HG03565 (cell line): Measurements from ENCODE around the gene ZNF839.
"Not testable (repeated sequence)": the region's sequence is repeated elsewhere in the genome, so short reads cannot be mapped to it uniquely, and the experiment has no call there.

ENCODE experiments used
- ATAC-seq: cut with Tn5 transposase; IDR thresholded peaks from one replicate; pipeline ENCODE4 v1.9.1; 2021; ENCODE audit warnings: mild to moderate bottlenecking, moderate library complexity; ENCODE audit not compliant: unreplicated experiment

Gene ZNF839

DNA sequence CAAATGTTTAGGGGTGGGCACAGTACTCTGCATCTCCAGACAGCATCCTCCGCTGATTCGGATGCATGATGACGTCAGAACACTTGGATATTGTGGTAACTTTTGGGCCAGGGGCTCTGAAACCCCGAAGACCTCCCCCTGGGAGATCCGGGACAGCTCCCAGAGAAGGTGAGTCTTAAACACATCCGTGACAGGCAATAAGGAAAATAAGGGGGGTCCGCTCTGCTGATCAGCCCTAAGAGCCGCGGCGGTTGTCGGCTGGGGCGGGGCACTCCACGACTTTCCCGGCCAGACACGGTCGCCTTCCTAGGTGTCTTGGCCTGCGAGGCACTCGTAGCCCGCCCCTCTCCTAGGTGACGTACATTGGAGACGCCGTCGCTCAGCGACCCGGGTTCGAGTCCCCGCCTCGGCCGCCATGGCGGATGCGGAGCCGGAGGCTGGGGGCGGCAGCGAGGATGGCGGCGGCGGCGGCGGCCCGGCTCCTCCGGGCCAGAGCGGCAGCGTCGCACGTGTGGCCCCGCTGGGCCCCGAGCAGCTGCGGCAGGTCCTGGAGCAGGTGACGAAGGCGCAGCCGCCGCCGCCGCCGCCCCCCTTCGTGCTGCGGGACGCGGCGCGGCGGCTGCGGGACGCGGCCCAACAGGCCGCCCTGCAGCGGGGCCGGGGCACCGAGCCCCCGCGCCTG is at the start of gene ZNF839:
Gene ZNF839 (plus strand): TSS at position 396 of the 682 bp plus-strand sequence. CDS start 20 bp downstream, at position 416.
- ATAC-seq, result peak; percentile 54

DNA sequence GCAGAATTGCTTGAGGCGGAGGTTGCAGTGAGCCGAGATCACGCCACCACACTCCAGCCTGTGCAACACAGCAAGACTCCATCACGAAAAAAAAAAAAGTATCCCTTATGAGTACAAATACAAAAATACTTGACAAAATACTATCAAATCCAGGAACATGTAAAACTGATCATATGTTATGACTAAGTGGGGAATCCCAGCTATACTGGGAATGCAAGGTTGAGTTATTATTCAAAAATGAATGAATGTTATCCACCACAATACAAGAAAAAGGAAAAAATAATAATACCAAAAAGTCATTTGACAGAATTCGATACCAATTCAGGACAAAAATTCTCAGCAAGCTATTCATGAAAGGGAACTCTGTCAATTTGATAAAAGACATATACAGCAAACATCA is 47.2 kb upstream of the ZNF839 start:
- no peak for ATAC-seq

DNA sequence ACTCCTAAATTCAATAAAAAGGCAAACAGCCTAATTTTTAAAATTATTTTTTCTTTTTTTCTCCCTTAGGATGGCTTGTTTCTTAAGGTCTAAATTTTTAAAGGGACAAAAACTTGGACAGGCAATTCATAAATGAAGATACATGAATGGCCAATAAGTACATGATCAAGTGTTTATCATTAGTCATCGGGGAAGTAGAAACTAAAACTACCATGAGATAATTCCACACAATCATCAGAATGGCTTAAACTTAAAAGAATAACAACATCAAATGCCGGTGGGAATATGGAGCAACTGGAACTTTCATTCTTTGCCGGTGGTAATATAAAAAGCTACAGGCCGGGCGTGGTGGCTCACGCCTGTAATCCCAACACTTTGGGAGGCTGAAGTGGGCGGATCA is 43.7 kb upstream of the ZNF839 start:
- ATAC-seq, result no peak

DNA sequence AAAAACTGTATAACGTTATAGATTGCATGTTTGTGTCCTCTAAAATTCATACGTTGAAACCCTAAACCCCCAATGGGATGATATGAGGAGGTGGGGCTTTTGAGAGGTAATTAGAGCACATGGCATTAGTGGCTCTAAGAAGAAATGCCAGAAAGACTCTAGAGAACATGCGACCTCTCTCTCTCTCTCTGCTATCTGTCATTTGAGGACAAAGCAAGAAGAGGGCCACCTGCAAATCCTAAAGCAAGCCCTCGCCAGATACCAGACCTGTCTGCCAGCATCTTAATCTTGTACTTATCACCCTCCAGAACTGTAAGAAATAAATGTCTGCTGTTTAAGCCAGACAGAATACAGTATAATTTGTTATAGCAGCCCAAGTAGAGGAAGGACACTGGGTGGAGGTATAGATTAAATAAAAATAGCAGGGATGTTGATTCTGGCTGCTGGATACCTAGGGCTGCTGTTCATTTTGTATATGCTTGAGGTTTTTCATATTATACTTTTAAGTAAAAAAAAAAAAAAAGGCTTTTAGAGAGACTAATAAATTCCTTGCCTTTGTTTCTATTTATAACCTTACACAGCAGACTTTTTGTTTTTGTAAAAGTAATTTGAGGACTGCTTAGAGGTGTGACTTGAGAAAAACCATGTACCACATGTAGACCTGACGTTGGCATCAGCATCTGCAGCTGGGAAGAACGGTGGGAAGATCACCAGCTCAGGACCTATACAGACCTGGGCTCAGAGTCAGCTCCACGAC is 41.5 kb upstream of the ZNF839 start:
- no peak for ATAC-seq

DNA sequence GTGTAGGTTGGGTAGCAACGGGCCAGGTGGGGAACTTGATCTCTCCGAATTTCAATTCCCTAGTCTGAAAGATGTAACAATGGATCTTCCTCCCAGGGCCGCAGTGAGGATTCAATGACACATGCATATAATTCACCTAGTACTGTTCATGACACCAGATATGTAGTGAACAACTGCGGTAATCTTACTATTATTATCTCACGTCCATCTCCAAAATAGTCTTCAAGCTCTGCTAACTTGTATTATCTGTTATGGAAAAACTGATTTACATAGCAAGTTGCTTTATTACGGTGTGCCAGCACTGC is 41.0 kb upstream of the ZNF839 start:
- ATAC-seq, result no peak

DNA sequence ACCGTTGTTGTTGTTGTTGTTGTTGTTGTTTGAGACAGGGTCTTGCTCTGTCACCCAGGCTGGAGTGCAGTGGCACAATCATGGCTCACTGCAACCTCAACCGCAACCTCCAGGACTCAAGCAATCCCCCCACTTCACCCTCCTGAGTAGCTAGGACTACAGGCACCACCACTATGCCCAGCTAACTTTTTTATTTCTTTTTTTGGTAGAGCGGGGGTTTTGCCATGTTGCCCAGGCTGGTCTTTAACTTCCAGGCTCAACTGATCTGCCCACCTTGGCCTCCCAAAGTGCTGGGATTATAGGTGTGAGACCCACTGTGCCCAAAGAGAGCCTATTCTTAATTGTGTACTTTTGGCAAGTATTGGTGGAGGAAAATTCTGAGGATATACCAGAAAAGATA is 40.3 kb upstream of the ZNF839 start:
- ATAC-seq, result no peak

DNA sequence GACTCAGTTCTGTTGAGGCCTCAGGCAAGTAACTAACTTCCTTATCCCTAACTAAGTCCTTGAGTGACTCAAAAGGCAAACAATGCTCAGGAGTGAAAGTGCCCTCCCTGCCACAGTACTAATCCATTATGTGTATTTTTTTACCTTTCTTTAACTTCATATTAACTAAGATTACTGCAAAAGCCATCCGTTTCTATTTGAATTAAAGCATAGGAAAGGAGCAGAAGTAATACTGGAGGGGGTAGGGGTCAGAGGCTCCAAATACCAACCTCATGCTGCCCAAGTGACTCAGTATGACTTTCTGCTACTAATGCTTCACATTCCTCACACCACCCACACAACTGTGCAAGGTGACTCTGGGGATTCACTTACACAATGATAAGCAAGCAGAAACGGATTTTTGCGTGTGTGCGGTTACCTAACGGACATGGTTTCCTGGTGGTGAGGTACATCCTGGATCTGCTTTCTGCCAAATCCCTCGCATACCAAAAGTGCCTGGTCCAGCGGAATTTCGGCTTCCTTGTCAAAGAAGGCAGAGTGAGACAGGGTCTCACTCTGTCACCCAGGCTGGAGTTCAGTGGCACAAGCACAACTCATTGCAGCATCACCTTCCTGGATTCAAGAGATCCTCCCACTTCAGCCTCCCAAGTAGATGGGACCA is 39.7 kb upstream of the ZNF839 start:
- no peak for ATAC-seq

DNA sequence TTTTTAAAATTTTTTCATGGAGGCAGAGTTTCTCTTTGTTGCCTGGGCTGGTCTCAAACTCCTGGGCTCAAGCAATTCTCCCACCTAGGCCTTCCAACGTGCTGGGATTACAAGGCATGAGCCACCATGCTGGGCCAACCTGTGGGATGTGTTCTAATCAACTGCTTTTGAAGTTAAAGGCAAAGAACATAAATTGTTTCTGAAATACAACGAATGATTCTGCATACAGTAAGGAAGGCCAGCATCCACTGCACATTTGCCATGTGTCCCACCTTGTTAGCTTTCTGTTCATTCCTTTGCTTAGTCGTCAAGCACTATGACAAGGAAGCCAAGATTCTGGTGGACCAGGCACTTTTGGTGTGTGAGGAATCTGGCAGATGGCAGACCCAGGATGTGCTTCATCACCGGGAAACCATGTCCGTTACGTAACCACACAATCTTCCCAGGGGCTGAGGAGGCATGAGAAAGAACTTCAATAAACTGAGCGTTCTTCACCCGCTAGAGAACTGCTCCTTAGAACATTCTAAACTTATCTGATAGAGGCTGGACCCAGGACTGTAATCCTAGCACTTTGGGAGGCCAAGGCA is 39.1 kb upstream of the ZNF839 start:
- no peak for ATAC-seq

DNA sequence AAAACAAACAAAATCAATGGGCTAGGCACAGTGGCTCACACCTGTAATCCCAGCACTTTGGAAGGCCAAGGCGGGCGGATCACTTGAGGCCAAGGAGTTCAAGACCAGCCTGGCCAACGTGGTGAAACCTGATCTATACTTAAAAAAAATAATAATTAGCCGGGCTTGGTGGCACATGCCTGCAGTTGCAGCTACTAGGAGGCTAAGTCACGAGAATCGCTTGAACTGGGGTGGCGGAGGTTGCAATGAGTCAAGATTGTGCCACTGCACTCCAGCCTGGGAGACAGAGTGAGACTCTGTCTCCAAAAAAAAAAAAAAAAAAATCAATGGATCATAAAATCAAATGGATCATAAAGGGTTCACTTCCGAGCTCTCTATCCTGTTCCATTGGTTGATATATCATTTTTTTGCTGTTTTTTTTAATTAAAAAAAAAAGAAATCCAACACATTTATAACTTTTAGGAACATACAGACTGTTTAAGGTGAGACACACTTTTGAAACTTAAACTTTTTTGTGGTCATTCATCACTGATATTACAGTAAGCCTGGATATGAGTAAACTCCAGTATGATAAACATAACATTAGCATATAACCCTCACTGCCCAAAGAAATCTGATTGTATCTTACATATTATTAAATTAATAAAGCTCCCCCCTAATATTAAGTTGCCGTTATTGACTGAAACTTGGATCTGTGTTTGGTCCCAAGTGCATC is 36.6 kb upstream of the ZNF839 start:
- ATAC-seq, result no peak

DNA sequence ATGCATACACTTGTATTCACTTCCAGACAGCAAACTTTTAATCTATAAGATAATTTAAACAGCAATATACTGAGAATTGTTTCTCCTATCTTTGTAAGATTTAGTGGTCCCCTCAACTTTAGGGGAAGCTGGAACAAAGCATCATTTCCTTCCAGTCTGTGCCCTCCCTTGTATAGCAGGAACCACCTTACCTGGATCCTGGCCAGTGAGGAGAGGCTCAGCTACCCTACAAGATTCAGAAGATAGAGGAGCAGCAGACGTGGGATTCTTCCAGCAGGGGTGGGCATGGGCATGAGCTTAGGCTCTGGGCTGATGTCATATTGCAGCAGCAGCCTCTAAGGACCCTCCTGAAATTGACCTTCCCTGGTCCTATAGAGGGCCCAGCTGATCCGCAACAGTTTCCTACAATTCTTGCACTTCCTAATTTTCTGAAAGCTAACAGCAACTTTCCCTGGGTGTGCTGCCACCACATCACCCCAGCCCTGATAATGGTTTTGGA is 35.9 kb upstream of the ZNF839 start:
- ATAC-seq, result no peak

DNA sequence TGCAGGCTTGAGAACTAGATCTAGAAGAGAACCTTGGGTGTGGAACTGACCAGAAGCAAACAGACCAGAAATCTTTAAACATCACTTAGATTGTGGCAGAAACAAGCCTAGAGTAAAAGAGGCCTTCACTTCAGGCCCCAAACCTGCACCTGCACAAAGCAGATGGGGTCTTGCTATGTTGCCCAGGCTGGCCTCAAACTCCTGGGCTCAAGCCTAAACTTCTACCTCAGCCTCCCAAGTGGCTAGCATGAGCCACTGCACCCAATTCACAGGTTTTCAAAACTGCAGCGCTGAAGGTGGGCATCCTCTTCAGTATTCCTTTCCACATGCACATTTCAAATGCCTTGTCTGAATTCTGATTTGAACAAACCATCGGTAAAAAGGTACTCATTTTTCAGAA is 34.4 kb upstream of the ZNF839 start:
- no peak for ATAC-seq

DNA sequence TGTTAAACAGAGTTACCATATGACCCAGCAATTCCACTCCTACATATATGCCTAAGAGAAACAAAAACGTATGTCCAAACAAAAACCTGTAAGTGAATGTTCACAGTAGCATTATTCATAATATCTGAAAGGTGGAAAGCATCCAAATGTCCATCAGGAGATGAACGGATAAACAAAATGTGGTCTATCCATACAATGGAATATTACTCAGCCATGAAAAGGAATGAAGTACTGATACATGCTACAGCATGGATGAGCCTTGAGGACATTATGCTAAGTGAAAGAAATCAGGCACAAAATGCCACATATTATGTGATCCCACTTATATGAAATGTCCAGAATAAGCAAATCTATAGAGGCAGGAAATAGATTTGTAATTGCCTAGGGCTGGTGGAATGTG is 31.4 kb upstream of the ZNF839 start:
- no peak for ATAC-seq

DNA sequence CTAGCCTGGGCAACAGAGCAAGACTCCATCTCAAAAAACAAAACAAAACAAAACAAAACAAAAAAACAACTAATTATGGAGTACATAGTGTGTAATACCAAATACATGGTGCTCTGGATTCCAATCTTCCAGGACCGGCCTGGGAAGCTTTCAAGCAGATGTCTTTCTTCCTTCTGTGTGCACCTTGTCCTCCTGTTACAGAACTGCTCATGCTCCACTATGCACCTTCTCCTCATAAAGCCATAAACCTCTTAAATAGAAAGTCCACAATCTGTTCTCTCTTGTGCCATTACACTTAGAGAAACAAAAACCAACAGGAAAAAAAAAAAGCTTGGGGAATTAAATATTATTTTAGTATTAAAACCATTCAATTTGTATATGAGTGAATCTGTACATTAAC is 27.1 kb upstream of the ZNF839 start:
- no peak for ATAC-seq

DNA sequence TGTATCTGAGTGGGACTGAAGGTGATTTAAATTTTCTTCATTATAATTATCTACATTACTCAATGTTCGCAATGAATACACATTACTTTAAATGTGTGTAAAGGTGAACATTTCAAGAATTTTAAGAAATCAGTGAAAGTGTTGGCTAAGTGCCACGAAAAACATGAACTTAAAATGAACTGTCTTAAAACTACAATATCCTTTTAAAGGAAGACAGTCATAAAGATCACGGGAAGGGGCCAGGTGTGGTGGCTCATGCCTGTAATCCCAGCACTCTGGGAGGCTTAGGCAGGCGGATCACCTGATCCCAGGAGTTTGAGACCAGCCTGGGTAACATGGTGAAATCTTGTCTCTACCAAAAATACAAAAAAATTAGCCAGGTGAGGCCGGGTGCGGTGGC is 25.8 kb upstream of the ZNF839 start:
- ATAC-seq, result no peak

DNA sequence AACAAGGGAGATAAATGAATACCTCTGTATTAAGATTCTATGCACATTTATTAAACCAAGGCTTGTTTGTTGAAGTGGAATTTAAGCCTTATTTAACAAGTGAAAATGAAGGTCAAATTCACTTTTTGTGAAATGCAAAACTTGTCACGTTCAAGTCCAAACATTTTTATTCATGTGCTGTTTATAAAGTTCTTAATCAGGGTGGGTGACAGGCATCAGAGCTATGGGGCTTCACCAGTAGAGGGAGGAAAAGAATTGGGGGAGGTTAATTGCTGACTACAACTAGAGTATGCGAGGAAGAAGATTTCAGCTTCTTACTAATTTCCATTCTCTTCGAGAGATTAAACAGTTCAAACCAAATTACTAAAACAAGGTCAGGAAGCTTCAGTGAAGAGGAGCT is 24.3 kb upstream of the ZNF839 start:
- ATAC-seq, result no peak

DNA sequence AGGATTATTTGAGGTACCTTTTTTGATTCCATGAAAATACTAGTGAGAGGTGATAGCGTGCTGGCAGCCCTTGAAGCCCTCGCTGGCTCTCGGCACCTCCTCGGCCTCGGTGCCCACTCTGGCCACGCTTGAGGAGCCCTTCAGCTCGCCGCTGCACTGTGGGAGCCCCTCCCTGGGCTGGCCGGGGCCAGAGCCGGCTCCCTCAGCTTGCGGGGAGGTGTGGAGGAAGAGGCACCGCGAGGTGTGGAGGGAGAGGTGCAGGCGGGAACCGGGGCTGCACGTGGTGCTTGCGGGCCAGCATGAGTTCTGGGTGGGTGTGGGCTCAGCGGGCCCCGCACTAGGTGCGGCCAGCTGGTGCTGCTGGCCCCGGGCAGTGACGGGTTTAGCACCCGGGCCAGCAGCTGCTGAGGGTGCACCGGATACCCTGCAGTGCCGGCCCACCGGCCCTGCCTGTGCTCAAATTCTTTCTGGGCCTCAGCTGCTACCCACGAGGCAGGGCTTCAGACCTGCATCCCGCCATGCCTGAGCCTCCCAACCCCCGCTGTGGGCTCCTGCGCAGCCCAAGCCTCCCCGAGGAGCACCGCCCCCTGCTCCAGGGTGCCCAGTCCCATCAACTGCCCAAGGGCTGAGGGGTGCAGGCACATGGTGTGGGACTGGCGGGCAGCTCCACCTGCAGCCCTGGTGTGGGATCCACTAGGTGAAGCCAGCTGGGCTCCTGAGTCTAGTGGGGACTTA is 21.9 kb upstream of the ZNF839 start:
- ATAC-seq, result no peak

DNA sequence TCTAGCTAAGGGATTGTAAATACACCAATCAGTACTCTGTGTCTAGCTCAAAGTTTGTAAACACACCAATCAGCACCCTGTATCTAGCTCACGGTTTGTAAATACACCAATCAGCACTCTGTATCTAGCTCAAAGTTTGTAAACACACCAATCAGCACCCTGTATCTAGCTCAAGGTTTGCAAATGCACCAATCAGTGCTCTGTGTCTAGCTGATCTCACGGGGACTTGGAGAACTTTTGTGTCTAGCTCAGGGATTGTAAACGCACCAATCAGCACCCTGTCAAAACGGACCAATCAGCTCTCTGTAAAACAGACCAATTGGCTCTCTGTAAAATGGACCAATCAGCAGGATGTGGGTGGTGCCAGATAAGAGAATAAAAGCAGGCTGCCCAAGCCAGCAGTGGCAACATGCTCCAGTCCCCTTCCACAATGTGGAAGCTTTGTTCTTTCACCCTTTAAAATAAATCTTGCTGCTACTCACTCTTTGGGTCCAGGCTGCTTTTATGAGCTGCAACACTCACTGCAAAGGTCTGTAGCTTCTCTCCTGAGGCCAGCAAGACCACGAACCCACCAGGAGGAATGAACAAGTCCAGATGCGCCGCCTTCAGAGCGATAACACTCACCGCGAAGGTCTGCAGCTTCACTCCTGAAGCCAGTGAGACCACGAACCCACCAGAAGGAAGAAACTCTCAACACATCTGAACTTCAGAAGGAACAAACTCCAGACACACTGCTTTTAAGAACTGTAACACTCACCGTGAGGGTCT is 21.1 kb upstream of the ZNF839 start:
- ATAC-seq, result not testable (repeated sequence)

DNA sequence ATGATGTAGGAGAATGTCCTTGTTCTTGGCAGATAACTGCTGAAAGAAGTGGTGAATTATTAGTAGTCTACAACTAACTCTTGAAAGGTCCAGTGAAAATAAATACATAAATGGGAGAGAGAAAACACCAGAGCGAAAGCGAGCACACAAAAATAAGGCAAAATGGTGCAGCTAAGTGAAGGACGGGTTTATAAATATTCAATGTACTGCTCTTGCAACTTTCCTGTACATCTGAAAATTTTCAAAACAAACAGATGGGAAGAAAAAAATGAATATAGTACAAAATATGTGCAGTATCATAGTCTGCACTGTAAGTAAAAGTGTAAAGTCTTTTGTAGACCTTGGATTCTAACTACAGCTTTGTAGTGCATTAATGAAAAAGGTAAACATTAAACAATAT is 15.9 kb upstream of the ZNF839 start:
- no peak for ATAC-seq

DNA sequence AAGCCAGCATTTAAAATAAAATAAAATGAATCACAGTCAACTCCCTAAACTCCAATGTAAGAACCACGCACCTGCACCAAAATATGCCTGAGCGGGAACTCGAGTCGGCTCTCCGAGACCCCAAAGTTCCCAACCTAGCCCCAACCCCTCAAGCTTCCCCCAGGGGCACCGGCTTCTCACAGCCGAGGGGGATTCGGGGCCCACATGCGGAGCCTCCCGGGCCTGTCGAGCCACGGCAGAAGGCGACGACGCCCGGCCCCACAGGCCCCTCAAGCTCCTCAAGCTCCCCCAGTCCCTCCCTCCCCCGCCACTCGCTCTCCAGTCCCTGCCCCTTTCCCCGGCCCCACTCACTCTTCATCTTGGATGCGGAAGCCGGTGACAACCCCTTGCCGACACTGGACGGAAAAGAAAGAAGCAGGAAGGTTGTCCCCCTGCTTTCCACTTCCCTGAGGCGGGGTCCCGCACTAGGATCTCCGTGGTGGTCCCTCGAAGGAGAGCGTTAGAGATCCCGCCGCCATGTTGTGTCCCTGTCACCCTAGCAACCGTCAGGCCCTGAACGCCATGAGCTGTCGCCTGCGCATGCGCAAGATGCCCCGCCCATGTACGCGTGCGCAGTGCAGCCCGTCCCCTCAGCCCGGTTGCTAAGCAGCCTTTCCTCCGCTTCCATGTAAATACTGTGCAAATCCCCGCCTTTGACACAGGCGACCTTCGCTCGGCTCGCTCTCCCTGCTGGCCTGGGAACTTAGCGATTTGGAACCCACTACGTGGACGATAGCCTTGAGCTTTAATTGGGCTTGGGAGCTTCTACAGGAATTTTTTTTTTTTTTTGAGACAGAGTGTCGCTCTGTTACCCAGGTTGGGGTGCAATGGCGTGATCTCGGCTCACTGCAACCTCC is 14.7 kb upstream of the ZNF839 start, which contains the start of gene MOK:
Gene MOK (minus strand): TSS at position 554 of the 896 bp plus-strand sequence. CDS start 196 bp downstream, at position 358.
- peak; percentile 87 for ATAC-seq
